ENCODE measurements around the gene TBC1D10B.

GRCh38 chr16:30369091-30369937 is 980 bp downstream of the TBC1D10B start:
- TF ChIP-seq CTCF (IDR thresholded peaks at IDR 0.05) (no peak), EZH2 (IDR thresholded peaks at IDR 0.05; ENCODE audit: borderline replicate concordance, insufficient read depth, low read depth, low read length, poor library complexity, severe bottlenecking) (no peak)
